HEK293 (cell line): ENCODE measurements around the gene TLK1.

Experiments used
- BCL6B ChIP-seq: fragments of 450-650 bp; formaldehyde crosslinking; IDR thresholded peaks from 2 replicates; pipeline ENCODE4 v1.5.1; 2017; ENCODE audit warnings: missing biosample characterization, missing genetic modification characterization
- CTCF ChIP-seq: fragments of 450-650 bp; formaldehyde crosslinking; IDR thresholded peaks from 2 replicates; pipeline ENCODE4 v1.5.1; 2016; ENCODE audit warnings: missing biosample characterization, missing genetic modification characterization
- ELK4 ChIP-seq: IDR thresholded peaks from 2 replicates; pipeline ENCODE4 v1.6.1; 2011; ENCODE audit warnings: mild to moderate bottlenecking, low read depth, low read length, borderline replicate concordance
- RBAK ChIP-seq: fragments of 450-650 bp; formaldehyde crosslinking; IDR thresholded peaks from 2 replicates; pipeline ENCODE4 v1.5.1; 2016; ENCODE audit warnings: missing biosample characterization, missing genetic modification characterization
- REPIN1 ChIP-seq: fragments of 450-650 bp; formaldehyde crosslinking; IDR thresholded peaks from 2 replicates; pipeline ENCODE4 v1.5.1; 2017; ENCODE audit warnings: missing biosample characterization, missing genetic modification characterization, low read depth
- SALL2 ChIP-seq: fragments of 450-650 bp; formaldehyde crosslinking; IDR thresholded peaks from 2 replicates; pipeline ENCODE4 v1.5.0; 2017; ENCODE audit warnings: missing biosample characterization, mild to moderate bottlenecking, missing genetic modification characterization, borderline replicate concordance
- ZNF138 ChIP-seq: fragments of 450-650 bp; formaldehyde crosslinking; IDR thresholded peaks from 2 replicates; pipeline ENCODE4 v1.5.1; 2016; ENCODE audit warnings: missing biosample characterization, missing genetic modification characterization, borderline replicate concordance
- ZNF214 ChIP-seq: fragments of 450-650 bp; formaldehyde crosslinking; IDR thresholded peaks from 2 replicates; pipeline ENCODE4 v1.5.1; 2017; ENCODE audit warnings: missing biosample characterization, mild to moderate bottlenecking, missing genetic modification characterization, borderline replicate concordance
- ZNF596 ChIP-seq: fragments of 450-650 bp; IDR thresholded peaks from 2 replicates; pipeline ENCODE4 v1.5.0; 2018; ENCODE audit warnings: missing biosample characterization, mild to moderate bottlenecking, missing genetic modification characterization, moderate library complexity
- ZNF747 ChIP-seq: fragments of 450-650 bp; formaldehyde crosslinking; IDR thresholded peaks from 2 replicates; pipeline ENCODE4 v1.5.1; 2016; ENCODE audit warnings: missing biosample characterization, missing genetic modification characterization
- ZNF776 ChIP-seq: fragments of 450-650 bp; formaldehyde crosslinking; IDR thresholded peaks from 2 replicates; pipeline ENCODE4 v1.5.0; 2017; ENCODE audit warnings: missing biosample characterization, missing genetic modification characterization, borderline replicate concordance
- ZNF792 ChIP-seq: fragments of 450-650 bp; formaldehyde crosslinking; IDR thresholded peaks from 2 replicates; pipeline ENCODE4 v1.5.1; 2016; ENCODE audit warnings: missing biosample characterization, missing genetic modification characterization
- ZSCAN23 ChIP-seq: fragments of 450-650 bp; formaldehyde crosslinking; IDR thresholded peaks from 2 replicates; pipeline ENCODE4 v1.5.1; 2016; ENCODE audit warnings: missing biosample characterization, missing genetic modification characterization

- TF ChIP-seq ZNF138 (tag by site-specific recombination) (no peak), RBAK (no peak), ZNF214 (no peak), ZNF596 (tag by site-specific recombination) (no peak), ELK4 (no peak), BCL6B (tag by site-specific recombination) (no peak), REPIN1 (no peak), CTCF (tag by site-specific recombination) (no peak), SALL2 (tag by site-specific recombination) (no peak), ZNF792 (tag by site-specific recombination) (no peak), ZNF747 (tag by site-specific recombination) (no peak), ZNF776 (tag by site-specific recombination) (no peak), ZSCAN23 (no peak)
Observed at GRCh38 chr2:171042253-171042969, 118.3 kb downstream of the TLK1 start.
